PFSK-1 (cell line): ENCODE results near the gene ZNF445.

ENCODE experiments used
- FOXP2 ChIP-seq: optimal IDR thresholded peaks from 2 replicates; pipeline ENCODE3; 2011; ENCODE audit warnings: borderline replicate concordance, control low read depth, inconsistent platforms; ENCODE audit not compliant: insufficient read depth; ENCODE audit errors: extremely low read length, extremely low read depth
- POLR2AphosphoS5 ChIP-seq: IDR thresholded peaks from 2 replicates; pipeline ENCODE4 v1.6.1; 2012; ENCODE audit warnings: low read depth, mild to moderate bottlenecking, control low read depth, low read length, moderate library complexity
- SIN3A ChIP-seq: IDR thresholded peaks from 2 replicates; pipeline ENCODE4 v1.6.1; 2012; ENCODE audit warnings: mild to moderate bottlenecking, low read length, moderate library complexity, borderline replicate concordance; ENCODE audit not compliant: insufficient read depth
- TAF1 ChIP-seq: IDR thresholded peaks from 2 replicates; pipeline ENCODE4 v1.6.1; 2012; ENCODE audit warnings: low read length, control low read depth, borderline replicate concordance; ENCODE audit not compliant: insufficient read depth
- TF ChIP-seq, protein P1 (sequence below), 2 experiments: IDR thresholded peaks; 2 replicates each; pipeline versions ENCODE4 v1.6.1 to v1.8.0; 2011 to 2012; ENCODE audit warnings: low read depth in 2 of 2, low read length in 2 of 2, control low read depth in 1 of 2, inconsistent platforms in 1 of 2, mild to moderate bottlenecking in 1 of 2, moderate library complexity in 1 of 2; ENCODE audit not compliant: insufficient read depth in 1 of 2

ZNF445 gene

DNA sequence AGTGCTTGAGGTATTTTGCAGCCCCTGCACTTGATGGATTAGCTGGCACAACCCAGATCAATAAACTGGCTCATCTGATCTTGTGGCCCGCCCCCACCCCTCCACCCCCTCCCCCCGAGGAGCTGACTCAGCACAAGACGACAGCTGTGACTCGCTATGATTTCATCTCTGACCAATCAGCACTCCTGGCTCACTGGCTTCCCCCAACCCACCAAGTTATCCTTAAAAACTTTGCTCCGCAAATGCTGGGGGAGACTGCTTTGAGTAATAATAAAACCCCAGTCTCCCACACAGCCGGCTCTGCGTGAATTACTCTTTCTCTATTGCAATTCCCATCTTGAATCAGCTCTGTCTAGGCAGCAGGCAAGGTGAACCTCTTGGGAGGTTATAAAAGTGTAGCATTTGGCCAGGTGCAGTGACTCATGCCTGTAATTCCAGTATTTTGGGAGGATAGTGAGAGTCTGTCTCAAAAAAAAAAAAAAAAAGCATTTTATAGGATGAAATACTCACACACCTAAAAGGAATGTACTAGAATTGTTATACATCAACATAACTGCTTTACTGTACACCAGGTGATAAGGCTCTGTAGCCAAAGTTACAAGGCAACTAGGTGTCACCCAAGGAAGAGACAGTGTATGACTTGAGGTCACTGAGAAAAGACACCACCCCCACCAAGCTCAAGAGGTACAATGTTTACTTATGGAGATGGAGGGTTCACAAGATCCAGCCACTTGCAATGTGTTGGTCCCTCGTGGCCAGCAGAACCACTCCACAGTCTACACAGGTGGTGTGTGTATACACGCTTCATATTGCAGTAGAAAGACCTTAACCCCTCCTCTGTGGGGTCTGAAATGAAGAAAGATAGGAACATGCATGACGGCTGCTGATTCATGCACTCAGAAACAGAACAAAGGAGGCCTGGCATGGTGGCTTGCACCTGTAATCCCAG lies 8.6 kb downstream of the ZNF445 start:
- TF ChIP-seq SIN3A (no peak), TAF1 (no peak), FOXP2 (no peak), POLR2AphosphoS5 (no peak)
- TF ChIP-seq, protein P1, sequence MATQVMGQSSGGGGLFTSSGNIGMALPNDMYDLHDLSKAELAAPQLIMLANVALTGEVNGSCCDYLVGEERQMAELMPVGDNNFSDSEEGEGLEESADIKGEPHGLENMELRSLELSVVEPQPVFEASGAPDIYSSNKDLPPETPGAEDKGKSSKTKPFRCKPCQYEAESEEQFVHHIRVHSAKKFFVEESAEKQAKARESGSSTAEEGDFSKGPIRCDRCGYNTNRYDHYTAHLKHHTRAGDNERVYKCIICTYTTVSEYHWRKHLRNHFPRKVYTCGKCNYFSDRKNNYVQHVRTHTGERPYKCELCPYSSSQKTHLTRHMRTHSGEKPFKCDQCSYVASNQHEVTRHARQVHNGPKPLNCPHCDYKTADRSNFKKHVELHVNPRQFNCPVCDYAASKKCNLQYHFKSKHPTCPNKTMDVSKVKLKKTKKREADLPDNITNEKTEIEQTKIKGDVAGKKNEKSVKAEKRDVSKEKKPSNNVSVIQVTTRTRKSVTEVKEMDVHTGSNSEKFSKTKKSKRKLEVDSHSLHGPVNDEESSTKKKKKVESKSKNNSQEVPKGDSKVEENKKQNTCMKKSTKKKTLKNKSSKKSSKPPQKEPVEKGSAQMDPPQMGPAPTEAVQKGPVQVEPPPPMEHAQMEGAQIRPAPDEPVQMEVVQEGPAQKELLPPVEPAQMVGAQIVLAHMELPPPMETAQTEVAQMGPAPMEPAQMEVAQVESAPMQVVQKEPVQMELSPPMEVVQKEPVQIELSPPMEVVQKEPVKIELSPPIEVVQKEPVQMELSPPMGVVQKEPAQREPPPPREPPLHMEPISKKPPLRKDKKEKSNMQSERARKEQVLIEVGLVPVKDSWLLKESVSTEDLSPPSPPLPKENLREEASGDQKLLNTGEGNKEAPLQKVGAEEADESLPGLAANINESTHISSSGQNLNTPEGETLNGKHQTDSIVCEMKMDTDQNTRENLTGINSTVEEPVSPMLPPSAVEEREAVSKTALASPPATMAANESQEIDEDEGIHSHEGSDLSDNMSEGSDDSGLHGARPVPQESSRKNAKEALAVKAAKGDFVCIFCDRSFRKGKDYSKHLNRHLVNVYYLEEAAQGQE (IDR thresholded peaks at IDR 0.05; ENCODE audit: insufficient read depth in 1 of 2, low read depth in 2 of 2, low read length in 2 of 2): no peak

DNA sequence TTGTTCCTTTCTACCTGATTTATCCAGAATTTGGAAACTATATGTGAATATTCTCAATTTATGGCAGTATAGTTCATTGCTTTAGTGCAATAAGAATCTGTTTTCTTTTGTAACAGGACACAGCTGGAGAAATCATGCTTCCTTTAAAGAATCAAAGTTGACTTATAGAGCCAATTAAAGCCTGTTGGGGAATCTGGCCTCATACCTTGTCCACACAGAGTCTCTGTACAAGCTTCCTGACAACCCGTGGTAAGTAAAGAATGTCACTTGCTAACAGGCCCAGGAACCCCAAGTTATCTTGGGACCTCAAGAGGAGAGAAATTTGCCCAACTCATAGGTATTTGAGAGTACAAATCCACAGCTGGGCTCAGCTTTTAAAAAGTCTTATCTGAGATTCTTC lies 10.2 kb downstream of the ZNF445 start:
- TF ChIP-seq TAF1: no peak
- TF ChIP-seq, protein P1 (IDR thresholded peaks at IDR 0.05; ENCODE audit: insufficient read depth in 1 of 2, low read depth in 2 of 2, low read length in 2 of 2): no peak
- TF ChIP-seq POLR2AphosphoS5: no peak

DNA sequence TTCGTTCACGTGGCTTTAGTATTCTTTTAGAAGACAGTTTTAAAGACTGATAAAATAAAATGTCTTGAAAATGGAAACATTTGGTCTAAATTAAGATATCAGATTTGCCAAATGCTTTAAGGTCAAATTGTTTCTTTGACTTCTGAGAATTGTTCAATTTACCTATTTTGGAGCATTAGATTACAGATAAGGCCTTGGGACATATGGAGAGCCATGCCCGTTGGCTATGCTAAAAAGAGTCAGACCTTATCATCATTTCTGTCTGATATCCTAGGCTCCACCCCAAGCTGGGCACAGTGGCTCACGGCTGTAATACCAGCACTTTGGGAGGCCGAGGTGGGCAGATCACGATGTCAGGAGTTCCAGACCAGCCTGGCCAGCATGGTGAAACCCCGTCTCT lies 13.0 kb downstream of the ZNF445 start:
- TF ChIP-seq, protein P1 (IDR thresholded peaks at IDR 0.05; ENCODE audit: insufficient read depth in 1 of 2, low read depth in 2 of 2, low read length in 2 of 2): no peak
- no peak for TF ChIP-seq SIN3A
- TF ChIP-seq POLR2AphosphoS5: no peak
- no peak for TF ChIP-seq TAF1
- TF ChIP-seq FOXP2: no peak

DNA sequence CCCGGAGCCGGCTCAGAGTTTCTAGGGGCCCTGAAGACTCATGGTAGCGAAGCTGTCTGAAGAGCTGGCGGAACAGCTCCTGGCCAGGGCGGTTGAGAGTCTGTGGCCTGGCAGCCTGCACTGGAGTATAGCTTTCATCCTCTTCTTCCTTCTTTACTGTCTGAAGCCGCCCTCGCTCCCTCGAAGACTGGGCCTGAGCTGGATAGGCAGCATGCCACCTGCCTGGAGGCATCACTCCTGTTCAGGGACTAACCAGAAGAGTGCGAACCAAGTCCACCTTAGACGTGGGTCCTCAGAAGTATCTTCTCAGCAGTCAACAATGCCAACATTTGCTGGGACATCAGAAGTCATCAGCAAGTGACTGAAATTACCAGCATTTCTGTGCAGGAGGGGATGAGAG lies 22.2 kb downstream of the ZNF445 start:
- TF ChIP-seq, protein P1 (IDR thresholded peaks at IDR 0.05; ENCODE audit: insufficient read depth in 1 of 2, low read depth in 2 of 2, low read length in 2 of 2): no peak
- no peak for TF ChIP-seq SIN3A
- TF ChIP-seq TAF1: no peak
- TF ChIP-seq POLR2AphosphoS5: no peak
- no peak for TF ChIP-seq FOXP2
